ENCODE measurements around the gene TRAF3. TPM values are rescaled to one million over a fixed set of nuclear protein-coding genes. Genes with fewer than 3 reads are reported as not detected.

TRAF3 gene
- total RNA-seq, 1 donor from 2014 or later, result 28.5 TPM

DNA sequence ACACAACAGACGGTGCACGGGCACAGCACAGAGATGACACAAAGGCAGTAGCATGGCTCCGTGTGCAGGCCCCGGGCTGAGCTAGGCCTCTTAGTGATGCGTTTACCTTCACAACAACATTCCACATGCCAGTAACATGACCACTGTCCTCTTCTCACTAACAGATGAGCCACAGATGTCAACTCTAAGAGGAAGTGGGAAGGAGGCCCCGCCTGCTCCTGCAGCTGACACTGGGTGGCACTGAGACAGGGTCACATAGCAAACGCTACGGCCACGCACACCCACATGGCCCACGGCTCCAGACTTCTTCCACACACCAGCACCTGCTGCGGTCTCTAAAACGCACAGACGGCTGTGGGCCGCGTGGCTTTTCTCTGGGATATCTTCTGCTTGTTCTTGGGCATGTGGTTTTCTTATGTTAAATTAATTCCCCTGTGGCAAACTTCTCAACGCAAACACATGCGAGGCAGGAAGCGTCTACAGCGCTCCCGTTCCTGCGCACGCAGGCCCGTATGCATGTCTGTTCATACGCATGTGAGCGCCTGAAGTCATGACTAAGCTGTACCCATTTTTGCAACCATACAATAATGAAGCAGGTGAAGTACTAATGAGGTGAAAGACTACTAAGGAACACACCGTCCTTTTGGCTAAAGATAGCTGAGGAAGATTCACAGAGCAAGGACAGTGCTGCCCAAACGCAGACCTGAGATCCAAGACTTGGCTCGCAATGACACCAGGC is 172.0 kb downstream of the TRAF3 start:
- DNase-seq (ENCODE audit: extremely low read depth, low read depth, low spot score), result no peak

GRCh38 chr14:102949801-102950451 is 172.7 kb downstream of the TRAF3 start:
- no peak for DNase-seq (ENCODE audit: extremely low read depth, low read depth, low spot score)

DNA sequence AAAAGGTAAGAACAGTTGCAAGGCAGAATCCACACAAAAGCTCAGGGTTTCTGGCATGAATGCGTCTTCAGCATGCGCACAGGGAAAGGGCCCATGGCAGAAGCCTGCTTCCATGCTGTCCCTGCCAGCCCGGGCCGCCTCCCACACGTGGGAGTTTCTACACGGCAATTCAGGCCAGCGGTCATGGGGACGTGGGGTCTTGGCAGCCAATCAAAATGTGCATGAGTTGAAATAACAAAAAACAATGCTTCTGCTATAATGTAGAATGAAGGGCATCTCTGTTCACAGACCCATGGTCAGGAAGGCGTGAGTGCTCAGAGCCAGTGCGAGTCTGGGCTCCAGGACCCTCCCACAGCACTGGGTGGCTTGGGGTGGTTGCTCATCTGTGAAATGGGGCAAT is 173.8 kb downstream of the TRAF3 start:
- DNase-seq (ENCODE audit: extremely low read depth, low read depth, low spot score), result no peak

DNA sequence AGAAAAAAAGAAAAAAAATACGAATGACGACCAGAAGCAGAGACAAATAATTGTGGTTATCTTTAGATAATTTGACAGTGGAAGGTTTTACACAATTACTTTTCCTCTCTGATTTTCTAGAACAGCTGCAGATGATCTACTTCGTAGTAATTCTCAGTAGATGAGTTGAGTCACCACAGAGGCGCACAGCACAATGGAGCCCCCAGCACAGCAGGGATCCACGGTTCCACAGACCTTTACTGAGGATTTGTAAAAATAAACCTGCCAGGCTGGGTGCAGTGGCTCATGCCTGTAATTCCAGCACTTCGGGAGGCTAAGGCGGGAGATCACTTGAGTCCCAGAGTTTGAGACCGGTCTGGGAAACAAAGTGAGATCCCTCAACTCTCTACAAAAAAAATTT is 174.6 kb downstream of the TRAF3 start:
- DNase-seq (ENCODE audit: extremely low read depth, low read depth, low spot score), result no peak

- no peak for DNase-seq (ENCODE audit: extremely low read depth, low read depth, low spot score)
Observed at GRCh38 chr14:102952276-102952675, 175.0 kb downstream of the TRAF3 start.

GRCh38 chr14:102953100-102953499 is 175.9 kb downstream of the TRAF3 start:
- no peak for DNase-seq (ENCODE audit: extremely low read depth, low read depth, low spot score)

DNA sequence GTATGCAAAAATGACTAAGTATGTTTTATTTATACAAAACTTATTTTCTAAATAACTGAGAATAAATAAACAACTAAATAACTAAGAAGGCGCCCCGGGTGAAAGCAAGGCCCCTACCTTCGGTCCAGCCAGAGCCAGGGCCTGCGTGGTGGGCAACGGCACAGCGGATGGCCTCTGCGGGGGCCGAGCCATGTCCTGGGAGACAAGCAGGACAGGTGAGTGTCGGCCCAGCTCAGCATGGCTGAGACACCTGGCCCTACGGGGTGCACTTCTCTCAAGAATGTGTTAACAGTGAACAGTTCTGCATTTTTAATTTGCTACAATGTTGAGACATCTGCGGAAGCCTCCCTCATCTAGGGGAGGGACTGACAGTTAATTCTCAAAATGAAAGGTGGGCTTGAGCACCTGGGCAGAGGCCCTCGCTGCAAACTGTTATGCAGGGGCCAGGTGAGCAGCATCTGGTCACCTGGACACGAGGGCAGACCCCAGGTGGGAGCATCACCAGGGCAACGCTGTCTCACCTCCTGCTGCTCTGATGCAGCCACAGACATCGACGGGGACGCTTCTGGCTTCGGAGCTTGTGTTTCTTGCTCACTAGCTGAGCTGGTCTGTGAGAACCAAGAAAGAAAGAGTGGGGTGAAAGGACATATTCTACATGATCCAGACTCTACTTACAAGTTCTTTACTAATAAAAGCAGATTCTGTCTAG is 177.0 kb downstream of the TRAF3 start:
- no peak for DNase-seq (ENCODE audit: extremely low read depth, low read depth, low spot score)

GRCh38 chr14:102955636-102956408 is 178.6 kb downstream of the TRAF3 start:
- no peak for DNase-seq (ENCODE audit: extremely low read depth, low read depth, low spot score)

DNA sequence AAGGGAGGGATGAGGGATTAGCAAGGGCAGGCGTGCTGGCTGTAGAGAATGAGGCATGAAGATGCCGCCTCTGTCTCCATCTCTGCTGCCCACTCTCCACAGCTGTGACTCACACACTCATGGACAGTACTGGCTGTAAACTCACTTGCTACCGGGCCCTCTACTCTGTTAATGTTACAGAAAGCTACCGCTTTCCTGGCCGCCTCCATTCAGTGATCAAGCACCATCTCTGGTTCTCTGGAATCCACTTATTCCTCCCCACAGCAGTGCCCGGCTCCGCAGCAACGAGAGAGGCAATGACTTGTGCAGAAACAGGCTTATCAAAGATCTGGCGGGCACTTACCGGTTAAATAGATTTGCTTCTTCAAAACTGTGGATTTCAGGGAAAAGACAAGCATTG is 180.0 kb downstream of the TRAF3 start:
- no peak for DNase-seq (ENCODE audit: extremely low read depth, low read depth, low spot score)

GRCh38 chr14:102958461-102958860 is 181.2 kb downstream of the TRAF3 start:
- DNase-seq (ENCODE audit: extremely low read depth, low read depth, low spot score), result no peak

Other genes with a start within 250 kb of the TRAF3 start
- 13.0 and 18.4 TPM in 2 replicates for gene RCOR1, start 184.8 kb upstream of the TRAF3 start, total RNA-seq
- 0.05 and 0.23 TPM in 2 replicates for gene AMN, start 145.2 kb downstream of the TRAF3 start, total RNA-seq

All from glomerular endothelial cell (primary cell).